ENCODE measurements around the gene ADRB1.

ADRB1 gene

GRCh38 chr10:114043532-114044246 lies at the start of gene ADRB1:
Gene ADRB1, plus strand, starts transcription at chr10:114043866. Its CDS starts 267 bp downstream, at chr10:114044133.
- peak within 1 kb of the TSS; percentile 67 for H3K4me3 ChIP-seq (replicated peaks; ENCODE audit: low read depth, low read length)
- no peaks in the 10 kb centered on the region for H3K27me3 ChIP-seq (replicated peaks; ENCODE audit: control insufficient read depth, insufficient read depth, low read length)
- no peaks in the 10 kb centered on the region for H3K36me3 ChIP-seq (ENCODE audit: control insufficient read depth, insufficient read depth, low read length)
- TF ChIP-seq CTCF (IDR thresholded peaks at IDR 0.05; ENCODE audit: insufficient read depth, low read length, poor library complexity, severe bottlenecking), result no peak
- peak; percentile 86 for DNase-seq (ENCODE audit: extremely low read depth, insufficient read length)

- Histone ChIP-seq H3K4me3 (replicated peaks; ENCODE audit: low read depth, low read length) (no peak overlapping the region), H3K27me3 (replicated peaks; ENCODE audit: control insufficient read depth, insufficient read depth, low read length) (no peaks in the 10 kb centered on the region), H3K36me3 (ENCODE audit: control insufficient read depth, insufficient read depth, low read length) (no peaks in the 10 kb centered on the region)
- no peak for DNase-seq (ENCODE audit: extremely low read depth, insufficient read length)
- no peak for TF ChIP-seq CTCF (IDR thresholded peaks at IDR 0.05; ENCODE audit: insufficient read depth, low read length, poor library complexity, severe bottlenecking)
Observed at GRCh38 chr10:113995201-113995600, 48.5 kb upstream of the ADRB1 start.

GRCh38 chr10:113997428-113997827 lies 46.2 kb upstream of the ADRB1 start:
- H3K36me3 ChIP-seq (ENCODE audit: control insufficient read depth, insufficient read depth, low read length), result no peaks in the 10 kb centered on the region
- H3K4me3 ChIP-seq (replicated peaks; ENCODE audit: low read depth, low read length), result no peak overlapping the region
- no peak for DNase-seq (ENCODE audit: extremely low read depth, insufficient read length)
- H3K27me3 ChIP-seq (replicated peaks; ENCODE audit: control insufficient read depth, insufficient read depth, low read length), result no peaks in the 10 kb centered on the region
- no peak for TF ChIP-seq CTCF (IDR thresholded peaks at IDR 0.05; ENCODE audit: insufficient read depth, low read length, poor library complexity, severe bottlenecking)

GRCh38 chr10:113999531-113999930 lies 44.1 kb upstream of the ADRB1 start:
- no peaks in the 10 kb centered on the region for H3K36me3 ChIP-seq (ENCODE audit: control insufficient read depth, insufficient read depth, low read length)
- H3K4me3 ChIP-seq (replicated peaks; ENCODE audit: low read depth, low read length), result no peak overlapping the region
- H3K27me3 ChIP-seq (replicated peaks; ENCODE audit: control insufficient read depth, insufficient read depth, low read length), result no peaks in the 10 kb centered on the region
- TF ChIP-seq CTCF (IDR thresholded peaks at IDR 0.05; ENCODE audit: insufficient read depth, low read length, poor library complexity, severe bottlenecking), result no peak
- no peak for DNase-seq (ENCODE audit: extremely low read depth, insufficient read length)

GRCh38 chr10:114000457-114001010 lies 43.1 kb upstream of the ADRB1 start:
- H3K36me3 ChIP-seq (ENCODE audit: control insufficient read depth, insufficient read depth, low read length), result no peaks in the 10 kb centered on the region
- H3K4me3 ChIP-seq (replicated peaks; ENCODE audit: low read depth, low read length), result no peak overlapping the region
- no peak for DNase-seq (ENCODE audit: extremely low read depth, insufficient read length)
- no peaks in the 10 kb centered on the region for H3K27me3 ChIP-seq (replicated peaks; ENCODE audit: control insufficient read depth, insufficient read depth, low read length)
- no peak for TF ChIP-seq CTCF (IDR thresholded peaks at IDR 0.05; ENCODE audit: insufficient read depth, low read length, poor library complexity, severe bottlenecking)

Data from GM06990 (cell line).